ENCODE data around the gene MANBA.
"Not testable (repeated sequence)": the region's sequence is repeated elsewhere in the genome, so short reads cannot be mapped to it uniquely, and the experiment has no call there.

MANBA gene

DNA sequence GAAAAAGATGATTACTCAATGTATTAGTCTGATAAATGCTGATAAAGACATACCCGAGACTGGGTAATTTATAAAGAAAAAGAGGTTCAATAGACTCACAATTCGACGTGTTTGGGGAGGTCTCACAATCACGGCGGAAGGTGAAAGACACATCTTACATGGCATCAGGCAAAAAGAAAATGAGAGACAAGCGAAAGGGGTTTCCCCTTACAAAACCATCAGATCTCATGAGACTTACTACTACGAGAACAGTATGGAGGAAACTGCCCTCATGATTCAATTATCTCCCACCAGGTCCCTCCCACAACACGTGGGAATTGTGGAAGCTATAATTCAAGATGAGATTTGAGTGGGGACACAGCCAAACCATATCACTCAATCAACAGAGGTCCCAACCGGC lies 141.7 kb downstream of the MANBA start:
- DNase-seq, result not testable (repeated sequence)

DNA sequence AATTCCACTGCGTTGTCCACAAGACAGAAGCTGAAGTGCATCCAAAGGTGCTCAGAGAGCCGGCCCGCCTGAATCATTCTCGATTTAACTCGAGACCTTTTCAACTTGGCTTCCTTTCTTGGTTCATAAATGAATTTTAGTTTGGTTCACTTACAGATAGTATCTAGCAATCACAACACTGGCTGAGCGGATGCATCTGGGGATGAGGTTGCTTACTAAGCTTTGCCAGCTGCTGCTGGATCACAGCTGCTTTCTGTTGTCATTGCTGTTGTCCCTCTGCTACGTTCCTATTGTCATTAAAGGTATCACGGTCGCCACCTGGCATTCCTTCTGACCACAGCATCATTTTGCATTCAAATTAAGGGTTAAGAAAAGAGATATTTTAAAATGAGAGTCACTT lies 144.1 kb downstream of the MANBA start:
- no peak for DNase-seq

DNA sequence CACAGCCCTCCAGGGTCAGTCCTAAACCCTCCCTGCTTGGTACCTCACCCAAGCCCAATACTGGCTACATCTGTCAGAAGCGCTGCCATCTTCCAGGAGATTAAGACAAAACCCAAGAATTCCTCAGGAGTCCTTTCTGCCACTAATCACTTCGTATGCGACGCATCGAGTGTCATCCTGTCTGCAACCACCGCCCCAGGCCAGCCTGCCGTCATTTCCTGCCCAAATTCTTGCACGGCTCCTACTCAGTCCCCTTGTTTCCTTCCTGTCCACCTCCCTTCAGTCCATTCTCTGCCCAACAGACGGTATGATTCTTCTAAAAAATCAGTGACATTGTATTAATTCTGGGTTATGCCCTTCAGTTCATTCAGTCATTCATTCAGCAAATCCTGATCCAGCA lies 146.0 kb downstream of the MANBA start:
- no peak for DNase-seq

DNA sequence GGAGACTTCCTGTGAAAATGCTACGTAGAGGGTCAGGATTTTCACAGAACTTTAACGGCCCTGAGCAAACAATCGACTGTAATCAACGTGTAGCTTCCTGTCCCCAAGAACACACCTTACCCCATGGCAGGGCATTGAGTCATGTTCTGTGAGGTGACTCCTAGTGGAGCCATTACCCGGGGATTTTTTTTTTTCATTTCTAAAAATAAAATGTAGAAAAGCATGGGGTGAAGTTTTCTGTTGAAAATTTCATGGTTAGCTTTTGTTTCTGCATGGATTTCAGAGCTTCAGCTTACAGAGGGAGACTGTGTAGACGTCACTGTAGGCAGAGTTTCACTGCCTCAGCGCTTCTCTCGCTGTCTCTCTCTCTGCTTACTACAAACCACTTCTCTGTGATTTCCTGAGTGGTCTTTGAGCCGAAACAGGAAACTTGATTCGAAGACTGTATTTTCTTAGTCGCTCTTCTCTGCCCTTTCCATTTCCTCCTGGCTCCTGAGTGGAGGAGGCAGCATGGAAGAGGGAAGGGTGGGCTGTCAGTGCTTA lies 147.9 kb downstream of the MANBA start:
- DNase-seq, result no peak

DNA sequence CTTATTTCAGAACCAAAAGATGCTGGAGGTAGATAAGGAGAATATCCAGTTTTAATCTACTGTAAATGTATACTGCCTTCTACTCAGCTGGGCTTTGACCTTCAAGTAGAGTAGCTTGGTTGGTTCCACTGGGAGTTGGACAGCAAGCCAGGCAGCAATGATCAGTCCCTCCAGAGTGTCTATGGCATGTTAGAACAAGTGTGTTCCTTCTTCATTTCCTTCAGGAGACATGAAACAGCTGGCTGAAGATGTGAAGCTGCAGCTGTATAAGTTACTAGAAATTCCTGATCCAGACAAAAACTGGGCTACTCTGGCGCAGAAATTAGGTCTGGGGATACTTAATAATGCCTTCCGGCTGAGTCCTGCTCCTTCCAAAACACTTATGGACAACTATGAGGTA lies 148.6 kb downstream of the MANBA start:
- DNase-seq, result no peak

DNA sequence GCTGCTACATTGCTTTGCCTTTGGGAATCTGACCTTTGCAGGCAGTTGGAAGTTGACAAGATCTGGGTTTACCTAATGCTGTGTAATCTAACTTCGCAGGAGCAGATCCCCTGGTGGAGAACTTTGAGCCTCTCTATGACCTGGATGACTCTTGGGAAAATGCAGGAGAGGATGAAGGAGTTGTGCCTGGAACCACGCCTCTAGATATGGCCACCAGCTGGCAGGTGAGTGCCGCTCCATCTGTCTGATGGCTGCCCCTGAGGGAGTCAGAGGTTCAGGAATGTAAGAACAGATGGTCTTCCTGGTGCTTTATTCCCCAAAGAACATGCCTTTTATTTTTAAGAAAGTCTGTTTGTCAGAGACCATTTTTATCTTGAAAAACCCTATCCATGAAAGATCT lies 150.3 kb downstream of the MANBA start:
- peak; percentile 8 for DNase-seq

DNA sequence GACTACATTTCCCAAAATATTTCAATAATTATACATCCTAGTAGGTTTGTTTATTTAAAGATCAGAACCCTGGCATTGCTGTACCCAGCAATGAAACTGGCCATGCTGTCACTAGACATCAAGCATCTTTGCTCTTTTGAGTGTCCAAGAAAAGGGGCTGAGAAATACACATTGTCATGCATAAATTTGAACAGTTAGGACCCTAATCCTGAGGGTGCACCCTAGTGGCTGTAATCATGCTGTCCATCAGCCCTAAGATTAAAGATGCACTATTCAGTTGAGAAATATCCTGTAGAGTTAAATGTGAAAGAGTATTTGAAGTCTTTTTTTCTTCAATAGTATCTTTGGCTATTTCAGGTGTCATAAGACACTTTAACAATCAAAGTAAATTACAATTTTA lies 150.8 kb downstream of the MANBA start:
- no peak for DNase-seq

DNA sequence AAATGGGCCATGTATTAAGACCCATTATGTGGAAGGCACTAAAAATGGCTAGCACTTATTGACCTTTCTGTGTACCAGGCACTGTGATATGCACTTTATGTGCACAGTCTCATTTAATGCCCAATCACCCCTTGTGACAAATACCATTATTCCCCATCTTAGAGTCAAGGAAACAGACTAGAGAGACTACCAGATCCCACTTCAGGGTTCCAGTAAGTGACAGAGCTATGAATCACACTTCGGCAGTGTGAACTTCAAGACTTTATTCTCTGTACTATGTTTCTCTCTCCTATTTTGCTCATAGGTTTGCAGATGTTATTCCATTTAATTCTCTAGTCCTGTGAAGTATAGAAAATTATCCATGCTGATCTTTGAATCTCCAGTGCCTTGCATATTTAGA lies 152.6 kb downstream of the MANBA start:
- no peak for DNase-seq

DNA sequence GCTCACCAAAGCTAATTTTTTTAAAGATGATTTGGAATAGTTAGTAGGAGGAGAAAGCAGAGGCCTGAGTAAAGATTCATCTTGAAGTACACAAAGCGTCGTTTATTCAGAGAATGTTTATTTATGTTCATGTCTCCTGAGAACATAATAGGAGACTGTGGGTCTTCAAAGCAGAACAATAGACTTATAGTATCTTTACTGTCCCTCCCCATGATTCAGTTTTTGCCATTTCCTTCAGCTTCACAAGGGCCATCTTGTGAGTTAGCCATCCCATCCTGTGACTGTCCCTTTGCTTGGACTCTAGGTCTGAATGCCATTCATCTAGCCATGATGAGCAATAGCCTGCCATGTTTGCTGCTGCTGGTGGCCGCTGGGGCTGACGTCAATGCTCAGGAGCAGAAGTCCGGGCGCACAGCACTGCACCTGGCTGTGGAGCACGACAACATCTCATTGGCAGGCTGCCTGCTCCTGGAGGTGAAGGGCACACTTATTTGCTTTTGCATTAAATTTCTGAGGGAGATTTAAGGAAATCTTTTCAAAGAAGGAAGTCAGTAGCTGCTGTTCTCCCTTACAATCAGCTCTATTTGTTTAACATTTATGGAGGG lies 153.8 kb downstream of the MANBA start:
- DNase-seq, result no peak

DNA sequence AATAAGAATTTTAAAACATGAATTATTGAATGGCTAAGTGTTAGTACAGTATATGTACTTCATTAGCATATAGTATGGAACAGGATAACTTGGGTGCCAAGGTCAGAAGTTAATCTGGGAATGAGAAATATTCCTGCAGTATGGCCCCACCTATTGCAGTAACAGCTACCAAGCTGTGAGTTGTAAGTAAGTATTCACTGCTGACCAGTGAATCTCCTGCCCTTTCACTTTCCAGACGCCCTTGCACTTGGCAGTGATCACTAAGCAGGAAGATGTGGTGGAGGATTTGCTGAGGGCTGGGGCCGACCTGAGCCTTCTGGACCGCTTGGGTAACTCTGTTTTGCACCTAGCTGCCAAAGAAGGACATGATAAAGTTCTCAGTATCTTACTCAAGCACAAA lies 154.5 kb downstream of the MANBA start:
- DNase-seq, result no peak

DNA sequence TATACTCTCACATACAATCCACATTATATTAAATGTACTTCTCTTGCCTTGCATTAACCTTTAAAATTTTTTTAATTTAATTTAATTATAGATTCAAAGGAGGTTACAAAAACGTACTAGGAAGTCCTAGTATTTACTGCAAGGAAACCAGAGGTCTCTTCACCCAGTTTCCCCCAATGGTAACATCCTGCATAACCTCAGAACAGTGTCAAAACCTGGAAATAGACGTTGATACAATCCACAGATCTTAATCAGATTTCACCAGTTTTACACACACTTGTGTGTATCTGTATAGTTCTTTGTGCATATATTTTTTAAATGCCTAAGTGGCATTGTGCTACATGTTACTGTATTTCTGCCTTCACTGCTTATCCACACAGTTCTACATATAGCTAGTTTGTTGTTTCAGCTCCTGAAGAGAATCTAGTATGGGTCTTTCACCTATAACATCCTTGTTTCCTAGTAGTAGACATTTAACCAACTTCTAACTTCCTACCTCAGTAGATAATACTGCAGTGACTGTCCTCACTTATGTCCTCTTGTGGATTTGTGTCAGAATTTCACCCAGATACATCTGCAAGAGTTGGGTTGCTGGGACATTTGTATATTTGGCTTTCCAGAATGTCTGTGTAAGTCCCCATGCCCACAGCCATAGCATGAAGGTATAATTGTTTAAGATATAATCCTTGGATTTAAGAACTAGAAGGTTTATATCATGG lies 156.4 kb downstream of the MANBA start:
- DNase-seq, result no peak

DNA sequence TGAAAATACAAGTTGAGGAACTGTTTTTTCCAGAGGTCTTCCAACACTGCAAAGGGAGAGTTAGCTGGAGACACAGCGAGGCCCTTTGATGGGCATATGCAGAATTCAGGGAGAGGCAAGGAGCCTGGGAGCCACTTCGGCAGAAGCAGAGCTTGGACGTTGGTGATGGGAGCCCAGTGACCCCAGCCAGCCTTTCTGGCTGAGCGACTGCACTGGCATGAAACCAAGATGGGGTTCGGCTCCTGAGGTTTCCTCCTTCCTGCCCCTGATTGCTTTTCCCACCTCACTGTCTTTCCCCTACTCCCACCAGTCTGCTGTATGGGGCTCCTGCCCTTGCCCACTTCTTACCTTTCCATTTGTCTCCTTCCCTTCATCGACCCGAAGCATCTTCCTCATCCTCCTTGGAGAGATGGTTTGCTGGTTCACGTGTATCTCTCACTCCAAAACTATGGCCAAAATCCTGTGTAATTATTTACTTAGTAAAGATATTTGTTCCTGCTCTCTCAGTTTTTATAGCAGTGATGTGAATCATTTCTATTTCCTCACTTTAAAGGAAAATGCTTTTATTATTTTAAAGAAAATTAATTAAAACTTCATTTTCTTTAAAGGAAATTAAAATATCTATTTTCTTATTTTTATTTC lies 159.1 kb downstream of the MANBA start:
- DNase-seq, result no peak

DNA sequence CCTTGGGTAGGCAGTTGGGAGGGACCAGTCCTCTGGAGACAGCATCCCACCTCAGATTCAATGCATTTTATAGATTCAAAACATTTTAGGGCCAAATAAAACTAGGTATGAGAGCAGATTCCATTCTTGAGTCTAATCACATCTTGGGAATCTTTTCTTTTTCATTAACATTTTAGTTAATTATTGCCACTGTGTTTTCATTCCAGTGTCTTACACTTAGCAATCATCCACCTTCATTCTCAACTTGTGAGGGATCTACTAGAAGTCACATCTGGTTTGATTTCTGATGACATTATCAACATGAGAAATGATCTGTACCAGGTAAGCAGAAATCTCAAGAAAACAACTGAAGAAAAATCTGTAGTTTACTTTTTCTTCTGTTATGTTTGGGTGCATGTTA lies 160.1 kb downstream of the MANBA start:
- no peak for DNase-seq

DNA sequence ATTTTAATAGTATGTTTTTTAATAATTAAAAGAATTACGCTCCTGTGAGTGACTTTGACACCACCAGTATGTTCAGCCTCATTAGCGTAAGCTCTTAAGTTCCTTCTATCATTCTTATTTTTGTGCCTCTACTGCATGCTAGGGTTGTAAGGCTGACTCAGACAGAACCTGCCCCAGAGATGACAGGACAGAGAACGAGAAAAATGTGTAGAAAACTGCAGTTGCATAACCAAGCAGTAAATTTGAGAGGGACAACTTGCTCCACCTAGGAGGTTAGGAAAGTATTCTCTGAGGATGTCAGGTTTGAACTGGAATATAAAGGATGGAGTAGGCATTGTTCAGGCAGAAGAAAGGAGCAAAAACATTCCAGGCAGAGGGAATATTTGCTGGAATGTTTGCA lies 160.9 kb downstream of the MANBA start:
- DNase-seq, result no peak

DNA sequence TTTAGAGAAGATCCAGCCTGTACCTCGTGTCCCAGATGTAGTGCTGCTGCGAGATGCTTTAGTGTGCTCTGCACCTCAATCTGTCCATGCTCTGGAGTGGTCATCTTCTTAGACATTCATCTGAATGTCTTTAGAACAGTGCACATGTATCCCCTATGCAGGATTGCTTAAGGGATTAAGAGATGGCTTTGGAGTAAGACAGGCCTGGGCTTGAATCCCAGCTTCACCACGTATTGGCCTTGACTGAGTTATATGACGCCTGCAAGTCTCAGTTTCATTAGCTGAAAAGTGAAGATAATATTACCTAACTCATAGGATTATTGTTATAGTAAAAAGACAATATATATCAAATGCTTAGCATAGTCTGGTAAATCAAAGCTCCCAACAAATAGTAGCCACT lies 161.3 kb downstream of the MANBA start:
- DNase-seq, result no peak

DNA sequence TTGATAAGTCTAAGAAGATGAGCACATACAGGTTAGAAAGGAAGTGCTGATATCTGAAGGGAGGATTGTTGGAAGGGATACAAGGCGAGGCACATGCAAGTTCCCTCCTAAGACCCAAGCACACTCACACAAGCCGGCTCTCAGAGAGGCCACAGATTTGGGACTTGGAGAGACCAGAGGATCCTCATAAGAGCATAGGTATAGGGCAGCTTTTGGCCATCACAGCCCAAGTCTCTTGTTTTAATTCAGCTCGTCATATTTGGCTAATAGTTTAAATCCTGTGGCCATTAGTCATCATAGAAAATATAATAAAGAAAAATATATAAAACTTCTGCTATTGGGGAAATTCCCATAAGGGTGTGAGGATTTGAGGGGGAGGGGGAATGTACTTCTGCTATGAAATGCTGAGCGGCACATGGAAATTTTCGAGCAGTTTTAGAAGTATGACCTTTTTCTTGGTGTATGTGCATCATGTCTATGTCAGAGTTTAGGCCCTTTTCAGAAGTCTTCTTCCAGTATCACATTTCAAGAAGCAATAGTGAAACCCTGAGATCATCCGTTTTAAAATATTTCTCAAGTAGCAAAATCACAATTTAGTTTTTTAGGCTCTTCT lies 161.9 kb downstream of the MANBA start:
- DNase-seq, result no peak

DNA sequence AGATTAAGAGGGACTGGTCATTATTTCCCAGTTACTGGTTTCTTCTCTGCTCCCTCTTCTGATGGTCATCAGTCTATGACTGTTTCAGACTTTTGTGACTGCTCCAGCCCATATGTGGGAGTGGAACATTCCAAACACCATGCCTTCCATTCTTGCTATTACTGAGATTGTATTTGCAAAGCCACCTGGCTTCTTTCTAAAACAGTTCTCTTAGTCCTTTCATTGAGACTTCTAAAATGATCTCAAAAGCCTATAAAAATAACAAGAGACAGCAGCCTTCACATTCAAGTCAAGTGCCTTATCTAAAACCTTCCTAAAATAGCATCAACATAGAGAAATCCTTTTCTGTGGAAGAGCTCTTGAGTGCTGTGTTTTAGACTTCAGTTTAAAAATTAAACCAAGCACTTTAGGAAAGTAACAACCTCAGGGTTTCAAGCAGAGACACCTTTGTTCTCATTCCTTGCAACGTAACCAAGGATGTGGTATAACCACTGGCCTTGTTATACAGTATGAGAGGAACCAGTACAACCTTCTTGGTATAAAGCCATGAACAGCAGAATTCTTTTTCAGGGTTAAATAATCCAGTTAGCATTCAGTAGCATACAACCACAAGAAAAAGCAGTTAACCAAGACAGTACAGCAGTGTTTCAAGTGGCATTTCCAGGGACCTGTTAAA lies 162.5 kb downstream of the MANBA start:
- no peak for DNase-seq

DNA sequence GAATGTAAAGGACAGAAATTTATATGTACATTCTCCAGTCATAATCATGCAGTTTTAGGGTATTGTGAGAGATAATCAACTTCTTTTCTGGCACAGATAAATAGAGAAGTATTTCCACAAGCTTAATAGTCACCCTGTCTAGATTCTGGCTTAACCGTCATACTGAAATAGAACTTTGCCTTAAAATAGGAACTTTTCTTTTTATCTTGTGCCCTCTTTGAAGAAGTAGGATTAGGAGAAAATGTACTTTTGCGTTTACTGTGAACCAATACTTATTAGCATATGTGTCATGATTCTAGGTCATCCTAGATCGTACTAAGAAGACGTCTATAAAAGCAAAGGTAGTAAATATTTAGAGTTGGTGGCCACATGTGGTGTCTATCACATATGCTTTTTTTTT lies 164.2 kb downstream of the MANBA start:
- no peak for DNase-seq

DNA sequence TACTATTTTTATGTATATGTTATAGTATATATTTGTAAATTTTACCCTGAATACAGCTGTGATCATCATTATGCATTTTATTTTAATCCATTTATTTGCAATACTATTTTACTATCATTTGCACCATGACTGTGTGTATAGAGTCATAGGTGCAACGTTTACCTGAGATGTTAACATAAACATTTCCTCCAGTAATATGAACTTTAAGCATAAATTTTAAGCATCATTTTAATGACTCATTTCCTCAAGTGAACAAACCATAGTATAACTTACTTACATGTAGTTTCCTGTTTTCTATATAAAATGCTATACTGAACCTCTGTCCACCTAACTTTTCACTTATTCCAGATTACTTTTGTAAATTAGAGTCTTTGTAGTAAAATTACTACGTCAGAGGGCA lies 166.8 kb downstream of the MANBA start:
- DNase-seq, result no peak

DNA sequence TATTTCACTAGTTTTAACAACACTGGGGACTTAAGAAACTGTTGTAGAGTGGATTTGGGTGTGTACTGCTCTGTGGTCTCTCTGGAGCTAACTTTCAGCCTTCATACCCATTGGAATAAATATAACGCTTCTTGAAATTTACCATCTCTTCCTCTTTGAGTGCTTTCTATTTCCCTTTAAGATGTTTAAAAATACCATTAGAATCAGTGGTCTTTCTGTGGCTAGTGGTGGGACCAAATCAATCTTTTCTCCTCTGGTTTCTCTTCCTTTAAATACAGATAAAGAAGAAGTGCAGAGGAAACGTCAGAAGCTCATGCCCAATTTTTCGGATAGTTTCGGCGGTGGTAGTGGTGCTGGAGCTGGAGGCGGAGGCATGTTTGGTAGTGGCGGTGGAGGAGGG lies 167.6 kb downstream of the MANBA start:
- DNase-seq, result no peak

DNA sequence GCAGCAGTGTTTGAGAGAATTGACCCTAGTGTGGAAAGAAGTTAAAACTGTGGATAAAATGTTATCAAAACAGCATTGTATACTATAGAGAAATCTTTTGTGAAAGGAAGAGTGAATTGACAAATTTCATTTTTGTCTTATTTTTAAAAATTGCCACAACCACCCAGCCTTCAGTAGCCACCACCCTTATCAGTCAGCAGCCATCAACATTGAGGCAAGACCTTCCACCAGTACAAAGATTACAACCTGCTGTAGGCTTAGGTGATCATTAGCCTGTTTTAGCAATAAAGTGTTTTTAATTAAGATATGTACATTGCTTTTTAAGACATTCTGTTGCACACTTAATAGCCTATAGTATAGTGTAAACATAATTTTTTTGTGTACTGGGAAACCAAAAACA lies 168.5 kb downstream of the MANBA start:
- no peak for DNase-seq

DNA sequence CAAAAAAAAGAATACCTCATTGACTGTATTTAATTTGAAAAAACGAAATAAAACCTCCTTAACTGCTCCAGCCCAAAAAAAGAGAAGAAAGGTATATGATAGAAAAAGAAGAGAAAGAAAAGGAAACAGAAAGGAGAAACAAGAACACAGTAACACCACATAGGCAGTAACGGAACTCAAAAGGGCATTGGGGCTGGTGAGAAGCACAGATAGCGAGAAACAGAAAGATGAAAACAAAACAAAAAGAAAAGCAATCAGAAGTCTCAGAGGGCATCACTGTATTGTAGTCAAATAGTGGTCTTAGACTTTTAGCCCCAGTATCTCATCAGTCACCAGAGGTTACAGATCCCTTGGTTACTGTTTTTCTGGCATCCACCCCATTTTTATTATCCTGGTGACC lies 171.0 kb downstream of the MANBA start:
- DNase-seq, result no peak

DNA sequence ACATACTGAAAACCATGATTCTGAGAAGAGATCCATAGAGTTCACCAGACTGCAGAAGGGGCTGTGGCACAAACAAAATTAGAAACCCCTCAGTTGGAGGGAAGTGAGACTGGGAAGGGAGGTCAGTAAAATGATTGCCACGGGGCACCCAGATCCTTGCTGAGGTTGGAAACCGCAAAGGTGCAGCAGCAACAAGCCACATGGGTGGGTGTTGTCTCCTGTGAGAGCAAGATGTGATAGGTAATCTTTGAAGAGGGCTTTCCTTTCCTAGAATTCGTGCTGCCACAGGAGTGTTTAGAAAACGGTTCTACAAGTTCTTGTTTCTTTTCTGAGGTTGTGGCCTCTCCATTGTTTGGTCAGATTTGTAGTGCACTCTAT lies 174.1 kb downstream of the MANBA start:
- no peak for DNase-seq

All from NCI-H1694 (cell line).